ENCODE results near the gene LAIR2.

Gene LAIR2

GRCh38 chr19:54541712-54542111 is 39.1 kb downstream of the LAIR2 start:
- no peak for DNase-seq

GRCh38 chr19:54548806-54549205 is 46.2 kb downstream of the LAIR2 start:
- no peak for DNase-seq

- no peak for DNase-seq
These were observed 46.6 kb downstream of the LAIR2 start for GRCh38 chr19:54549224-54549623.

GRCh38 chr19:54551293-54551692 is 48.7 kb downstream of the LAIR2 start:
- no peak for DNase-seq

GRCh38 chr19:54551950-54552912 is 49.6 kb downstream of the LAIR2 start:
- DNase-seq, result no peak

GRCh38 chr19:54552913-54553310 is 50.3 kb downstream of the LAIR2 start:
- no peak for DNase-seq

GRCh38 chr19:54554006-54554405 is 51.4 kb downstream of the LAIR2 start:
- DNase-seq, result no peak

GRCh38 chr19:54554896-54555295 is 52.3 kb downstream of the LAIR2 start:
- no peak for DNase-seq

GRCh38 chr19:54556194-54556593 is 53.6 kb downstream of the LAIR2 start:
- no peak for DNase-seq

- DNase-seq, result no peak
These were observed 55.7 kb downstream of the LAIR2 start for GRCh38 chr19:54558339-54558738.
